Measurements from ENCODE around the gene RAPGEF6.

DNA sequence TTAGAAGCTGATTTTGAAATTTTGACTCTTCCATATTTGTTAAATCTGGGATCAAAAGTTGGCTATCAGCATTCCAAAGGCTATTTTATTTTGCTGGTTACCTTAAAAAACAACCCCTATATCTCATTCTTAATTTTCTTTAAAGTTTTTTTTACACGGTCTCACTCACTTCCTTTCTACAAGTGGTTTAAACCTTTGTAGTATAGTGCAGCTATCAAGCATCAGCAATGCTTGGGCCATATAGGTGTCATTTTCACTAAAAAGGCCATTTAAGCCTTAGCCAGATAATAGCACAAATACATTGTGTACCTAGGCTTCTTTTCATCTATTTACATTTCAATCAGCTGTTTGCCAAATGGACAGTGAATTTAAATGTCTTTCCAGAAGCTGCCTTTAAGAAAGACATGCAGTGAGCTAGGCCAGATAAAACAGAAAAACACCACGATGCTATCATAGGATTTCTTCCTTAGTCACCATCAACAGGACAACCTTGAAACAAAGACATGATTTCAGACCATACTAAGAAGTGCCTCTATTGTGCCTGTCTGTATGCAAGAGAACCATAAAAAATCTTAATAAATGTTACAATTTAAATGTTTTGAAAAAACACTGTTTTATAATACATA, 104.2 kb downstream of the RAPGEF6 start:
- TF ChIP-seq POLR2A (IDR thresholded peaks at IDR 0.05; ENCODE audit: low read length): no peak
- no peak for TF ChIP-seq GATA1 (IDR thresholded peaks at IDR 0.05; ENCODE audit: low read depth, low read length)

Measured in erythroblast (primary cell).